ENCODE data around the gene ECI1.

Gene ECI1

DNA sequence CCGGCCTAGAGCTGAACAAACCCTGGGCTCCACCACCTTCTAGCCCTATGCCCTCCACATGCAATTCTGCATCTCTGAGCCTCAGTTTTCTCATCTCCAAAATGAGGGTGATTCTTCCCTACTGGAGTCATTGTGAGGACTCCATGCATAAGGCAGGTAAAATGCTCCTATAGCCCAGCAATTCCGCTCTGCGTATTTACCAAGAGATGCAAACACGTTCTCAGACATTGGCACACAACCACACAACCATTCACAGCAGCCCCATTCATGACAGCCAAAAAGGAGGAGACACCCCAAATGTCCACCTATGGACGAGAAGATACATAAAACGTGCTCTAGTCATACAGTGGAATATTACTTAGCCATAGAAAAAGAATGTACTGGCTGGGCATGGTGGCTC, 51.1 kb downstream of the ECI1 start:
- no peak for DNase-seq (ENCODE audit: low spot score)
- Histone ChIP-seq H2BK5ac (ENCODE audit: low read length) (no peak overlapping the region), H2BK12ac (ENCODE audit: low read length) (no peak overlapping the region), H3K79me1 (ENCODE audit: low read depth, low read length) (no peaks in the 10 kb centered on the region), H3K4me3 (ENCODE audit: low read length in 2 of 2) (no peak overlapping the region), H3K18ac (ENCODE audit: low read length) (no peak overlapping the region), H3K36me3 (replicated peaks in 1 of 2; ENCODE audit: control insufficient read depth in 2 of 2, insufficient read depth in 2 of 2, low read length in 2 of 2) (no peaks in the 10 kb centered on the region), H4K91ac (ENCODE audit: low read depth, low read length, poor library complexity) (no peak overlapping the region), H4K8ac (ENCODE audit: low read depth, low read length) (no peak overlapping the region), H2AK5ac (ENCODE audit: low read depth, low read length) (peak overlapping the region; percentile 37), H3K9me3 (replicated peaks in 1 of 2; ENCODE audit: control insufficient read depth in 2 of 2, insufficient read depth in 1 of 2, low read depth in 1 of 2, low read length in 2 of 2) (peaks cover 0 to 6% of the 10 kb centered on the region in 2 donors), H2AFZ (ENCODE audit: low read length) (no peak overlapping the region), H3K4ac (ENCODE audit: low read length) (no peak overlapping the region), H2BK15ac (ENCODE audit: low read length) (no peak overlapping the region), H3K4me1 (ENCODE audit: control insufficient read depth in 2 of 2, insufficient read depth in 1 of 2, low read depth in 1 of 2, low read length in 2 of 2) (peaks cover 6 to 9% of the 10 kb centered on the region in 2 donors), H3K14ac (ENCODE audit: low read length) (no peak overlapping the region), H3K23ac (ENCODE audit: low read depth, low read length, poor library complexity) (no peak overlapping the region), H2BK120ac (ENCODE audit: low read depth, low read length) (no peak overlapping the region), H3K27ac (replicated peaks; ENCODE audit: low read length) (no peak overlapping the region), H3K4me2 (ENCODE audit: insufficient read depth, low read length, poor library complexity, severe bottlenecking) (no peak overlapping the region), H3K27me3 (ENCODE audit: control insufficient read depth in 3 of 3, insufficient read depth in 3 of 3, low read depth in 1 of 3, low read length in 3 of 3) (peaks cover 2 to 23% (median 23%) of the 10 kb centered on the region in 3 experiments), H3K9ac (ENCODE audit: low read depth, low read length, poor library complexity) (no peak overlapping the region)
- WGBS, 2 donors (ENCODE audit: extremely low coverage in 2 of 2, insufficient read length in 2 of 2, insufficient replicate concordance in 1 of 2), result no CpG with 5 or more reads among the region's 6 CpGs

GRCh38 chr16:2199621-2200139, 51.7 kb downstream of the ECI1 start:
- H3K23ac ChIP-seq (ENCODE audit: low read depth, low read length, poor library complexity), result peak overlapping the region; percentile 10
- H3K9me3 ChIP-seq (replicated peaks in 1 of 2; ENCODE audit: control insufficient read depth in 2 of 2, insufficient read depth in 1 of 2, low read depth in 1 of 2, low read length in 2 of 2), result peaks cover 0 to 6% of the 10 kb centered on the region in 2 donors
- no CpG with 5 or more reads among the region's 14 CpGs for WGBS, 2 donors (ENCODE audit: extremely low coverage in 2 of 2, insufficient read length in 2 of 2, insufficient replicate concordance in 1 of 2)
- DNase-seq (ENCODE audit: low spot score), result no peak
- no peak overlapping the region for H3K4me3 ChIP-seq (ENCODE audit: low read length in 2 of 2)
- no peak overlapping the region for H3K4me2 ChIP-seq (ENCODE audit: insufficient read depth, low read length, poor library complexity, severe bottlenecking)
- H2BK12ac ChIP-seq (ENCODE audit: low read length), result no peak overlapping the region
- H2AK5ac ChIP-seq (ENCODE audit: low read depth, low read length), result peak overlapping the region; percentile 60
- H2BK15ac ChIP-seq (ENCODE audit: low read length), result peak overlapping the region; percentile 43
- no peak overlapping the region for H4K91ac ChIP-seq (ENCODE audit: low read depth, low read length, poor library complexity)
- no peaks in the 10 kb centered on the region for H3K79me1 ChIP-seq (ENCODE audit: low read depth, low read length)
- H3K4ac ChIP-seq (ENCODE audit: low read length), result no peak overlapping the region
- no peak overlapping the region for H3K14ac ChIP-seq (ENCODE audit: low read length)
- no peak overlapping the region for H4K8ac ChIP-seq (ENCODE audit: low read depth, low read length)
- H3K36me3 ChIP-seq (replicated peaks in 1 of 2; ENCODE audit: control insufficient read depth in 2 of 2, insufficient read depth in 2 of 2, low read length in 2 of 2), result no peaks in the 10 kb centered on the region
- no peak overlapping the region for H2BK120ac ChIP-seq (ENCODE audit: low read depth, low read length)
- H3K4me1 ChIP-seq (ENCODE audit: control insufficient read depth in 2 of 2, insufficient read depth in 1 of 2, low read depth in 1 of 2, low read length in 2 of 2), result peaks cover 12 to 15% of the 10 kb centered on the region in 2 donors
- H3K27ac ChIP-seq (replicated peaks; ENCODE audit: low read length), result no peak overlapping the region
- no peak overlapping the region for H3K18ac ChIP-seq (ENCODE audit: low read length)
- H2AFZ ChIP-seq (ENCODE audit: low read length), result no peak overlapping the region
- no peak overlapping the region for H3K9ac ChIP-seq (ENCODE audit: low read depth, low read length, poor library complexity)
- H2BK5ac ChIP-seq (ENCODE audit: low read length), result no peak overlapping the region
- peaks cover 2 to 30% (median 23%) of the 10 kb centered on the region in 3 experiments for H3K27me3 ChIP-seq (ENCODE audit: control insufficient read depth in 3 of 3, insufficient read depth in 3 of 3, low read depth in 1 of 3, low read length in 3 of 3)

DNA sequence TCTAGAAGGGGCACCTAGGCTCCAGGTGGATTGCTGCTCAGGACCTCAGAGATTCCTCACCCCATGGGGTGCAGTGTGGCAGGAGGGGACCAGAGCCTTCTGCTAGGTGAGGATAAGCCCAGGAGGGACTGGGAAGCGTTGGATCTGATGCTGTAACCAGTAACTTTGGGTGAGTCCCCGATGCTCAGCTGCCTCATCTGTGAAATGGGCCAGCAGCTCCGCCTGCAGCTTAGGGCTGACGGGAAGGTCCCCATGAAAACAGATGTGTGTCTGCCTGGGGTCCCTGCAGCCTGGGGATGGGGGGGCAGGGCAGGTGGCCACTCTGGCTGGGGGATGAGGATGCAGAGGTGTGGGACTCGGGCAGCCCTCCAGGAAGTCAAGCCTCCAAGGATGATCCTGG, 52.3 kb downstream of the ECI1 start:
- Histone ChIP-seq H2BK120ac (ENCODE audit: low read depth, low read length) (no peak overlapping the region), H3K27me3 (ENCODE audit: control insufficient read depth in 3 of 3, insufficient read depth in 3 of 3, low read depth in 1 of 3, low read length in 3 of 3) (peaks cover 2 to 30% (median 23%) of the 10 kb centered on the region in 3 experiments), H3K27ac (replicated peaks; ENCODE audit: low read length) (no peak overlapping the region), H3K4me2 (ENCODE audit: insufficient read depth, low read length, poor library complexity, severe bottlenecking) (no peak overlapping the region), H3K4ac (ENCODE audit: low read length) (no peak overlapping the region), H2AFZ (ENCODE audit: low read length) (no peak overlapping the region), H3K9me3 (replicated peaks in 1 of 2; ENCODE audit: control insufficient read depth in 2 of 2, insufficient read depth in 1 of 2, low read depth in 1 of 2, low read length in 2 of 2) (peaks cover 0 to 6% of the 10 kb centered on the region in 2 donors), H2BK12ac (ENCODE audit: low read length) (no peak overlapping the region), H4K8ac (ENCODE audit: low read depth, low read length) (no peak overlapping the region), H2AK5ac (ENCODE audit: low read depth, low read length) (peak overlapping the region; percentile 60), H3K9ac (ENCODE audit: low read depth, low read length, poor library complexity) (no peak overlapping the region), H3K18ac (ENCODE audit: low read length) (no peak overlapping the region), H2BK5ac (ENCODE audit: low read length) (no peak overlapping the region), H3K79me1 (ENCODE audit: low read depth, low read length) (no peaks in the 10 kb centered on the region), H3K36me3 (replicated peaks in 1 of 2; ENCODE audit: control insufficient read depth in 2 of 2, insufficient read depth in 2 of 2, low read length in 2 of 2) (no peaks in the 10 kb centered on the region), H3K4me1 (ENCODE audit: control insufficient read depth in 2 of 2, insufficient read depth in 1 of 2, low read depth in 1 of 2, low read length in 2 of 2) (peaks cover 10 to 21% of the 10 kb centered on the region in 2 donors), H4K91ac (ENCODE audit: low read depth, low read length, poor library complexity) (no peak overlapping the region), H3K14ac (ENCODE audit: low read length) (no peak overlapping the region), H3K4me3 (ENCODE audit: low read length in 2 of 2) (no peak overlapping the region), H3K23ac (ENCODE audit: low read depth, low read length, poor library complexity) (peak overlapping the region; percentile 10), H2BK15ac (ENCODE audit: low read length) (peak overlapping the region; percentile 43)
- DNase-seq (ENCODE audit: low spot score), result no peak
- WGBS, 2 donors (ENCODE audit: extremely low coverage in 2 of 2, insufficient read length in 2 of 2, insufficient replicate concordance in 1 of 2), result no CpG with 5 or more reads among the region's 5 CpGs

GRCh38 chr16:2198283-2198682, 53.1 kb downstream of the ECI1 start:
- H3K27ac ChIP-seq (replicated peaks; ENCODE audit: low read length), result no peak overlapping the region
- H3K4me1 ChIP-seq (ENCODE audit: control insufficient read depth in 2 of 2, insufficient read depth in 1 of 2, low read depth in 1 of 2, low read length in 2 of 2), result peaks cover 10 to 23% of the 10 kb centered on the region in 2 donors
- H2BK5ac ChIP-seq (ENCODE audit: low read length), result no peak overlapping the region
- DNase-seq (ENCODE audit: low spot score), result no peak
- H2BK15ac ChIP-seq (ENCODE audit: low read length), result no peak overlapping the region
- no peak overlapping the region for H3K4ac ChIP-seq (ENCODE audit: low read length)
- no peak overlapping the region for H3K18ac ChIP-seq (ENCODE audit: low read length)
- H3K4me2 ChIP-seq (ENCODE audit: insufficient read depth, low read length, poor library complexity, severe bottlenecking), result no peak overlapping the region
- no peak overlapping the region for H2AFZ ChIP-seq (ENCODE audit: low read length)
- WGBS, 2 donors (ENCODE audit: extremely low coverage in 2 of 2, insufficient read length in 2 of 2, insufficient replicate concordance in 1 of 2), result no CpG with 5 or more reads among the region's 4 CpGs
- H3K27me3 ChIP-seq (ENCODE audit: control insufficient read depth in 3 of 3, insufficient read depth in 3 of 3, low read depth in 1 of 3, low read length in 3 of 3), result peaks cover 2 to 30% (median 23%) of the 10 kb centered on the region in 3 experiments
- no peaks in the 10 kb centered on the region for H3K36me3 ChIP-seq (replicated peaks in 1 of 2; ENCODE audit: control insufficient read depth in 2 of 2, insufficient read depth in 2 of 2, low read length in 2 of 2)
- no peak overlapping the region for H4K8ac ChIP-seq (ENCODE audit: low read depth, low read length)
- no peak overlapping the region for H2AK5ac ChIP-seq (ENCODE audit: low read depth, low read length)
- H3K23ac ChIP-seq (ENCODE audit: low read depth, low read length, poor library complexity), result no peak overlapping the region
- H2BK12ac ChIP-seq (ENCODE audit: low read length), result no peak overlapping the region
- H3K9ac ChIP-seq (ENCODE audit: low read depth, low read length, poor library complexity), result no peak overlapping the region
- H2BK120ac ChIP-seq (ENCODE audit: low read depth, low read length), result no peak overlapping the region
- H3K14ac ChIP-seq (ENCODE audit: low read length), result no peak overlapping the region
- H3K4me3 ChIP-seq (ENCODE audit: low read length in 2 of 2), result no peak overlapping the region
- peaks cover 0 to 6% of the 10 kb centered on the region in 2 donors for H3K9me3 ChIP-seq (replicated peaks in 1 of 2; ENCODE audit: control insufficient read depth in 2 of 2, insufficient read depth in 1 of 2, low read depth in 1 of 2, low read length in 2 of 2)
- H4K91ac ChIP-seq (ENCODE audit: low read depth, low read length, poor library complexity), result no peak overlapping the region
- no peaks in the 10 kb centered on the region for H3K79me1 ChIP-seq (ENCODE audit: low read depth, low read length)

All from neuronal stem cell (in vitro differentiated cells).